Stimulated activated CD8-positive, alpha-beta memory T cell treated with anti-CD3 and anti-CD28 coated beads, Interleukin-7, amount 100 ng/mL, for 48 hours (primary cell): ENCODE data around the gene FBXO22.

Source experiments
- DNase-seq, 2 donors: peaks; one replicate each; pipeline ENCODE4 v3.0.0-alpha.2; 2020; ENCODE audit warnings: low read depth in 1 of 2; ENCODE audit errors: extremely low read depth in 1 of 2

FBXO22 gene

DNA sequence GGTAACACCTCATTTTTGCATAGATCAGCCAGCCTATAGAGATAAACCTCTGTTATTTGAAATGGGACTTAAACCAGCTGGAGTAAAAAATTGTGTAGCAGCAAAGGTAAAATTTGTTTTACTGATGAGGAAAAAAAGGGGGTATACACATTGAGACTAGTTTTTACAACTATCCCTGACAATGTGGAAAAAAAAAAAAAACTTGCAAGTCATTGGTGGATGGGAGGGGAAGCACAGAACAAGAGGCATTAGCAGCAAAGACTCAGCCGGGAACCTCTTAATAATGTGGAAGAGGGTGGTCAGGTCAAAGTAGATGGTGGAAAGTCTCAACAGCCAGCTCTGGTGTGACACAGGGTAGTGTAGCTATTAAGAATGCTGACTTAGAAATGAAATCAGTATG is 14.5 kb downstream of the FBXO22 start:
- DNase-seq: no peak

DNA sequence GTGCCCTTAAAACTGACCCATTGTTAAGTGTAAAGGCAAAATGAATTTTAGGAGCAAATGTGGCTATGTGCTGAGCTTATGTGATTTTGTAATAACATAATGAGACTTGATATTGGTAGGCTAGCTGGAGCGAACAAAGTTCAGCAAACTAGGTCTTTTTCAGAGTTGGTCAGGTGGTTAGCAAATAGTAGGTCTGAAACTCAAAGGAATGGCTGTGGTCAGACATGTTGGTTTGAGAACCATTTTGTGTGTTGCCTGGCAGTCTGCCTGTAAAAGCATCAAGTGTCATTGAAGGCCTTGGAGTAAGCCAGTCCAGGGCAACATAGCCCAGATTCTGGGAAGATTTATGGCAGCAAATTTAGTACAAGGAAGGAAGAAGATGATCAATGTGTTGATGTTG is 16.4 kb downstream of the FBXO22 start:
- DNase-seq: no peak

DNA sequence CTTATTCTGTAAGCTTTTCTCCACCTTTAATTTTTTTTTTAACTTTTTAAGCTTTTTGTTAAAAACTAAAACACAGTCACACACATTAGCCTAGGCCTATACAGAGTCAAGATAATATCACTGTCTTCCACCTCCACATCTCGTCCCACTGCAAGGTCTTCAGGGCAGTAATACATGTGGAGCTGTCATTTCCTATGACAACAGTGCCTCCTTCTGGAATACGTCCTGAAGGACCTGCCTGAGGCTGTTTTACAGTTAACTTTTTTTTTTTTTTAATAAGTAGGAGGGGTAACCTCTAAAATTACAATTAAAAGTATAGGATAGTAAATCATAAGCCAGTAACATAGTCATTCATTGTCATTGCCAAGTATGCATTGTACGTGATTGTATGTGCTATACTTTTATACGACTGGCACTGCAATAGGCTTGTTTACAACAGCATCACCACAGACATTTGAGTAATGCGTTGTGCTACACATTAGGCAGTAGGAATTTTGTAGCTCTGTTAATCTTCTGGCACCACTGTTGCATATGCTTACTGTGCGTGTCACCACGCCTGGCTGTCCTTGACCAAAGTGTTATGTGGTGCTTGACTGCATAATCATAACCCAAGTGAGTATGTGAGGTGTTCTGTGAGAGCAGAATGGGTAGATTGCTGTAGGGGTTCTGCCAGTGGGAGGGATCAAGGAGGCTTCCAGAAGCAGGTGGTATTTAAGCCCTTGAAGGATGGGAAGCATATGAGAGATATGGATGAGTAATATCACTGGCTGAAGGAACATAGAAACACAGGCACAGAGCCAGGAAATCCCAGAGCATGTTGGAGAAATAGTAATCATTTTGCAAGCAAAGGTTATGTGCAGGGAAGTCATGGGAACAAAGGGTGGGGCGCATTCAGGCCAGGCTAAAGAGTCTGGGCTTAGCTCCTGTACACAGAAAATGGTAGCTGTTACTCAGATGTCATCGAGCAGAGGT is 18.3 kb downstream of the FBXO22 start:
- DNase-seq: no peak

DNA sequence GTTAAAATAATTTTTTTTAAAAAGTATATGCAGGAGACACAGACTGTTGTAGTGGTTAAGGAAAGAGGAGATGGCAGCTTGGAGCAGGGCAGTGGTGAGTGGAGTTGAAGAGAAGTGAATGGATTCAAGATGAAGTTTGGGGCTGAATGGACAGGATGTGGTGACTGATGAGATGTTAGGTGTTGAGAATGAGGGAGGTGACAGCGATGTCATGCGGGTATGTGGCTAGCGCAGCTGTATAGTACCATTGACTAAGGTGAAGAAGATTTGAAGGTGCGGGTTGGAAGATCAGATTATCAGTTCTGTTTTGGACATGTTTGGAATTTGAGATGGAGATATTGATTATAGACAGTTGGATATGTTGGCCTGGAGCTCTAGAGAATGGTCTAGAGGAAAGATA is 20.1 kb downstream of the FBXO22 start:
- no peak for DNase-seq

DNA sequence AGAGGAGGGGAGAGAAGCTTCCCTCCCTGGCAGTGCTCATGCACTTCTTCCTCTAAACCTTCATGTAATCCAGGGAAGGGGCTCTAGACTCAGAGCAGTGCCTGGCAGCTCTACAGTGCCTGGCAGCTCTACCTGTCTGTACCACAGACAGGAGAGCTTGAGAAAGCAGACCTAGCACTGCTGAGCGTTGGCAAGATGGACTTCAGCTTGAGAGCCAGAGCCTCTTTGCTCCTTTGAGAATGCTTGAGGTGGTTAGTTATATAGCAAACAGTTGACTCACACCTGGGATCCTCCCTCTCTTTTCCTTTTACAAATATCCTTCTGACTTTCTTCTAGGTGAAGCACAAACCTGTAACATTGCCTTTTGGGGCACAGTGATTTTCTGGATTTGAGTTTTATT is 20.9 kb downstream of the FBXO22 start:
- no peak for DNase-seq

DNA sequence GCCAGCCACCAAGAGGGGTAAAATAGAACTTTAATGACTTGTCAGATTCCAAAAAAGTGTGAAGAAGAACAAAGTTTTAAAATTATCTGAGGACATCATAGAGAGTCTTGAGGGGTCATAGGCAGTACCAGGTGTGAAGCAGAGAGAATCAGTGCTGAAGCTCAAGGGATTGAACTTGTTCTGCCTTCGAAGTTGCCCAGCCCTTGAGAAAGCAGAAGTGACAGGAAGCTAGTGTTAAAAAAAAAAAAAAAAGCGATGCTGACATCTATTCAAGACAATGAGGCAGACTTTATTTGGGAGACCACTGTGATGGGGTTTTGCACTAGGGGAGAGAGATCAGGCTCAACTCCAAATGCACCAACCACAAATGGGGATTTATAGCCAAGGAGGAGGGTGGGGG is 21.8 kb downstream of the FBXO22 start:
- no peak for DNase-seq

DNA sequence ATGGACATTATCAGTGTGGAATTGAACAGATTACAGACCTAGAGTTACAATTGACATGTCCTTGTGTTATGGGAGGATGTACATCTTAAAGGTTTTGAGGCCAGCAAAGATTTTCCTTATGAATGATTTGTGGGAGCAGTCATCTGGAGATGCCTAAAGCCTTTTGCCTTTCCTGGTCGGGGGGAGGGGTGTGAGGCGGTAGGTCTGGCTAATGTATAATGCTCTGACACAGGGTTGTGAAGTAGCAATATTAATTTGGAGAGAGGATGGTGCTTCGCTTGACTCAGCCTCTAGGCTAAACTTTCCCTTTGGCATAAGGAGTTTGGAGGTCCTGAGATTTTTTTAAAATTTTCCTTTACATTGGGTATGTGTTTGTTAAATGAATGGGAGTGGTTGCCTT is 23.3 kb downstream of the FBXO22 start:
- DNase-seq: no peak

DNA sequence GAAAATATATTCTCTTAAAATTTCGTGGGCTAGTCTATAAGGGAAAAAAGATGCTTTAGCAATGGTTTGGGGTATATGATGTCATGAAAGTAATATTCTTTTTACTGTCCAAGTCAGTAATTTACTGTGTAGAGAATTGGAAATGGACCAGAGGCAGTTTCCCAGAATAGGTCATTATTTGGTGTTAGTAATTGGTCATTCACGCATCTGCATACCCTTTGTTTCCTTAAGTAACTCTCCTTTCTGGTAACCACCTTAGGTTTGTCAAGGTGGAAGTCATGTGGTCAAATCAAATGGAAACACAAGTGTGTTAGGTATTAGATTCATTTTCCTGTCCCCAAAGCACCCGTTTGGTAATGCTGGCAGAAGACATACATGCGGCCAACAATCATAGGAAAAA is 23.9 kb downstream of the FBXO22 start:
- no peak for DNase-seq

DNA sequence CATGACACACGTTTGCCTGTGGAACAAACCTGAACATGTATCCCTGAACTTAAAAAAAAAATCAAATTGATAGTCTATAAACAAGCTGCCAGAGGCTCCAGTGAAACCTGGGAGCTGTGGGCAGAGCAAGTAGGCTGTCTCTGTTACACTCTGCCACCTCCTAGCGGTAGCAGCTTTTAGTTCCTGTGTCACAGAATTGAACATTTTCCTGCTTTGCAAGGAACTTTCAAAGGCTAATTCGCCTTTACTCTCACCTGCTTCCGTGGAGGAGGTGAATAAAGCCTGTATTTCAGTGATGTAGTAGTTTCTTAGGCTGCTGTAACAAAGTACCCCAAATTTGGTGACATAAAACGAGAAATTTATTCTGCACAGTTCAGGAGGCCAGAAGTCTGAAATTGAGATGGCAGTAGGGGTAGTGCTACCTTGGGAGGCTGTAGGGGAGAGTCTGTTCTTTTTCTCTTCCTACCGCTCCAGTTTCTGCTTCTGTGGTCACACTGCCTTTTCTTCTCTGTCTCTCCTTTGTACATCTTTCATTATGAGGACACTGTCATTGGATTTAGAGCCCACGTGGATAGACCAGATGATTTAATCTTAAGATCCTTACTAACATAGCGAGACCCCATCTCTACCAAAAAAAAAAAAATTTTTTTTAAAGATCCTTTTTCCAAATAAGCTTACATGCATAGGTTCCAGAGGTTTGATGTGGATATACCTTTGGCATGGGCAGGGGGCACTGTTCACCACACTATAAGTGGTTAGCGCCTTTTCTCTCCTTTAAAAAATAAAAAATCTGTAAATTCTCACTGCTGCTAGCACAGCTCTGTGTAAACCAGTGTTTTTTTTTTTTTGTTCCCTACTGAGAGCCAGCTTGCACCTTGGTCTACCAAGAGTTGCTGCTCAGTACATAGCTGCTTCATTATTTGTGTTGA is 25.3 kb downstream of the FBXO22 start:
- DNase-seq: no peak

DNA sequence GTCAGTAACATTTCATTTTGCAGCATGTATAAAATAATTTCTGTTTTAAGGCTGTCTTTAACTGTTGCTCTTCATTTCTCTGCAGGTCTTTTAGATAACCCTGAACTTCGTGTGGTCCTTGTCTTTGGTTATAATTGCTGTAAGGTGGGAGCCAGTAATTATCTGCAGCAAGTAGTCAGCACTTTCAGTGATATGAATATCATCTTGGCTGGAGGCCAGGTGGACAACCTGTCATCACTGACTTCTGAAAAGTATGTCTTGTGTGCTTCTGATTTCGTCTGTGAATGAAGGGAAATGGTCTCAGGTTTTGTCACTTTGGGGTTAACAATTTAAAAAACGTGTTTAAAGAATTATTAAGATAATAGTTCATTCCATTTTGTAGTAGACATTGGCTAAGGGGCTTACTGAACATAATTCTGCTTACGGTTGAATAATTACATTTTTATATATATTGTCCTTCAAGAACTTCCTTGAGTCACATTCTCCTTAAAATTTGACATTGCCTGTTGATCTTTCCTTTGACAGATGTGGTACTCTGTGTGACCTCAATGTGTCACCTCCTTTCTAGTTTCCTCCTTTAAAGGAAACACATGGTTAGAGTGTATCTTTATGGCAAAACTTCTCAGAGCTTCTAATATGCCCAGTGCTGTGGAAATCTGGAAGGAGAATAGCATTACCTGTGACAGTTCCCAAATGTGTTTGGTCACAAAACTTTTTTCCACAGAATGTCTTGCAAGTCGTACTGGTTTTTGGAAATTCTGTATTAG is 26.3 kb downstream of the FBXO22 start:
- DNase-seq: no peak

DNA sequence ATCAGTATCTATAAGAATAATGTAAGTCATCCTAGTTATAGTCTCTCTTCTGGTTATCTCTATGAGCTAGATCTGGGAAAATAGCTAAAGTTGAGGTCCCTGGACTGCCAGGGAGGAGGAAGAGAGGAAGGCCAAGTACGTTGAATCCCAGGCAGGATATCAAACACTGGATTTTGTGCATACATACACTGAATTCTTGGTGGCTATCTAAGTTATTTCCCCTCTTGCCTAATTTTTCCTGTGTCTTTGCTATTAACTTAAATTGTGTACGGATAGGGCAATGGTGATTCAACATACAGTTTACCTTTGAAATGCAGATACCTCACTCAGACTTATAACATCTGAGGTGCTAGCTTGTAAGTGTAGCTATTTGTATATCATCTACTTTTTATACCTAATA is 27.2 kb downstream of the FBXO22 start:
- no peak for DNase-seq

DNA sequence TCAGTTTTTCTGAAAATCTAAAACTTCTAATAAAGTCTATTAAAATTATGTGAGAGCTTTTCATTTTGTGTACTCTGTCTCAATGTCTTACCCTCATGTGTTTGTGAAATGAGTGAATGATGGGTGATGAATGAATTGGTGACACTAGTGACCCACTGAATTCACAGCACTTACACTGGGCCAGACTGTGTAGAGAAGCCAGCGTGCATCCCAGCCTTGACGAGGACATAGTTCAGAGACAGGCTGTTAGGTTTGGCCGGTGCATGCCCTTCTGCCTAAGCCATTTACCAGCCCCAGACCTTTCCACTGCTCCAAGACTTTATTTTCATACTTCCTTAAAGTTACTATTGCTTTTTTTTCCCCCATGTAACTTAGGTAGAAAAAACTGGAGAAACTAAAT is 38.8 kb downstream of the FBXO22 start:
- no peak for DNase-seq

DNA sequence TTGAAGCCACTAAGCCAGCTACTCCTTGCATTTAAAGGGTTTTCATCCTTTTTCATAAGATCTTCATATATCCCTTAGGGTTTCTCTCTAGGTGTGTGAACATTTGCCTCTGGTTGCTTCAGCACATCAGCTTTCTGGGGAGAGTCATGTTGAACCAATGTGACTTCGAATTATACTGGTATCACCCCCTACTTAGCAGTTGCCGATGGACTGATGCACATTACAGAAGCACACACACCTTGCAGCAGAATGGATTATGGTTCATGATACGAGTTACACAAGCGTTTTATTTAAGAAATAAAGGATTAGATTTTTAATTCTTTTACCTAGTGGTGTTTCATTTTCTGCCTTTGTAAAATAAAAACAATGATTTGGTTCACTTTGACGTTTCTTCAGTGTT is 39.6 kb downstream of the FBXO22 start:
- DNase-seq: no peak

DNA sequence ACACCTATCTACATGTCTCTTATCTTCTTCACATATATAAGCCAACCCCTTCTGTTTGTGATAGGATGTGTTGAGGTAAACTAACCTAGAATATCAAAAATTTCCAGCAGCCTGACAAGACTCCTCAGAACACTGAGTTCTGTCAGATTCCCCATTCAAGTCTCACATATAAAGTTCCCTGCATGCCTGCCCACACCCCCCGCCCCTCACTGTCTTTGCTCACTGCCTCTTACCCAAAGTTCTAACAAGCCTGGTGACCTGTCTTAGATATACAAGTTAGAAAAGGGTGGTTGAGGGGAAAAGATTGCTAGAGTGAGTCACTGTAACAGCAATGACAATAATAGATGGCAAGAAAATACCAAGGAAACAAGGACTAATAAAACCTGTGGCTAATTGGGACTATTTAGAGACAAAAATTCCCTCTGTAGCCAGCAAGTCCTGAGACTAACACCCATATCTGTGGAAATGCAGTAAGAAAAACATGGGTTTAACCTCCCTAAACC is 40.1 kb downstream of the FBXO22 start:
- no peak for DNase-seq

DNA sequence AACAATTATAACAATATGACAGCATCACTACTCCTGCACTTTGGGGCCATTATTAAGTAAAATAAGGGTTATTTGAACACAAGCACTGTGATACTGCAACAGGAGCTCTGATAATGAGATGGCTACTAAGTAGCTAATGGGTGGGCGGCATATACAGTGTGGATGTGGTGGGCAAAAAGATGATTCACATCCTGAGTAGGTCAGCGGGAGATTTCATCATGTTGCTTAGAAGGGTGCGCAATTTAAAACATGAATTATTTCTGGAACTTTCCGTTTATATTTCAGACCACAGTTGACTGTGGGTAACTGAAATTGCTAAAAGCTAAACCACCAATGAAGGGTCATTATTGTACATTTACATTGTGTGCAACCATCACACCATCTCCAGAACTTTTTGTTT is 42.3 kb downstream of the FBXO22 start:
- no peak for DNase-seq

DNA sequence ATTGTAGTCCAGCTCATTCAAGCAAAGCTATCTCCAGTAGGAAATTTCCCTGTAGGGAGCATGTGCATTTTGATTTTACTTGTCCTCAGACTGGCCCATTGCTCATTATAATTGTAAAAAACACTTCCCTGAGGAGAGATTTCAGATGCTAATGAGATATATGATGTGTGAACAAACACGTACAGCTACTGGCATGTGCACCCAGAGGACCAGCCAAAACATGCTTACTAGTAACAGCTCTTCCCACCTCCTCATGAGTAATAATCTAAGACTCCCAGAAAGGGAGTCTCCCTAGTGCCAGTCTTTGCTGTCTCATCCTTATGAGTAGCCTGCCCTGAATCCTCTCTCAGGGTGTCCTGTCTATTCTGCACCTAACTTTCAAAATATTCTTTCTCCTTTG is 43.4 kb downstream of the FBXO22 start:
- DNase-seq: no peak

DNA sequence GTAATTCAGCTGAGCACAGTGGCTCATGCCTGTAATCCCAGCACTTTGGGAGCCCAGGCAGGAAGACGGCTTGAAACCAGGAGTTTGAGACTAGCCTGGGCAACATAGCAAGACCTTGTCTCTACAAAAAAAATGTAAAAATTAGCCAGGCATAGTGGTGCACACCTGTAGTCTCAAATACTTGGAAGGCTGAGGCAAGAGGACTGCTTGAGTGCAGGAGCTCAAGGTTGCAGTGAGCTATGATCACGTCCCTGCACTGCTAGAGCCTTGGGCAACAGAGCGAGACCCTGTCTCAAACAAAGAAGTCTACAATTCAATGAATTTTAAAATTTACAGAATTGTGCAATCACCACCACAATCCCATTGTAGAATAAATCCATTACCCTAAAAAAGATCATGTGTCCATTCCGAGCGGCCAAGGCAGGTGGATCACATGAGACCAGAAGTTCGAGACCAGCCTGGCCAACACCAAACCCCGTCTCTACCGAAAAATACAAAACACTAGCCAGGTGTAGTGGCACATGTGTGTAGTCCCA is 45.2 kb downstream of the FBXO22 start:
- no peak for DNase-seq

DNA sequence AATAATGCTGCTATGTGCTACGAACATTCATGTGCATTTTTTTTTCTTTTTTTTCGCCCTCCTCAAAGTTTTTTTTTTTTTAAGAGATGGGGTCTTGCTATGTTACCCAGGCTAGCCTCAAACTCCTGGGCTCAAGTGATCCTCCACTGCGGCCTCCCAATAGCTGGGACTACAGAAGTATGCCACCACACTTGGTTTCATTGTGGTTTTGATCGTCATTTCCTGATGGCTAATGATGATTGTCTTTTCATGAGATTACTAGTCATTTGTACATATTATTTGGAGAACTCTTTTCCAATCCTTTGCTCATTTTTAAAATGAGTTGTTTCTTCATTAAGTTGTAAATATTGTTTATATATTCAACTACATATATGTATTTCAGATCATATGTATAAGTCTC is 48.8 kb downstream of the FBXO22 start:
- no peak for DNase-seq

DNA sequence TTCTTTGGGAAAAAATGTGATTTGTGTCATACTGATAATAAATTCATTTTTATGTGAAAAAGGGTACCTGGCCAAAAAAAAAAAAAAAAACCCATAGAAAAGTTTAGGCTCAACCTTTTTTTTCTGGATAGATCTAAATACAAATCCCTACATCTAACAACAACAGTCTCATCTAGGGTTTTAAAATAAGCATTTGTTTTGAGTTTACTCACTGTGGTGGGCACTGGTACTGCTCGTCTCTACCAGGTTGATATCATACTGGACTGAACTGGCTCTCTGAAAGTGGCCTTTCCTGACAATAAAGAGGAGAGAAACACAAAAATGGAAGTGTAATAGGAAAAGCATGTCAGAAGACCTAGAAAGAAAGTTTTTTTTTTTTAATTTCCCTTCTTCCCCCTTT is 52.0 kb downstream of the FBXO22 start:
- DNase-seq: no peak

DNA sequence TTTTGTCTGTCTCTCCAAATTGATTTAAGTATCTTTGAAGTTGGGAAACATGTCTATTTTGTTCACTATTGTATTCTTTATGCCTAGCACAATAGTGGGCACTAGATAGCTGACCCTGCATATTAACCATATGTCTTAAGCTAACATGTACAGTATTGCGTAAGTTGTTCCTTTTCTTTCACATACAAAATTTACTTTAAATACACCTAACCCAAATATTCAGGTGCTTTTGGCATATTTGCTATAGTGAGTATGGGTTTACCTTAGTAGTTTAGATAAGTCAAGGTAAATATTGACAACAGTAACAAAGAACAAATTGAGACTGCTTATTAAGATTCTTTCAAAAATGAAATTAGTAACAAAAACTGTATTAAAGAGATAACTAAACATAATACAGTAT is 57.7 kb downstream of the FBXO22 start:
- no peak for DNase-seq

DNA sequence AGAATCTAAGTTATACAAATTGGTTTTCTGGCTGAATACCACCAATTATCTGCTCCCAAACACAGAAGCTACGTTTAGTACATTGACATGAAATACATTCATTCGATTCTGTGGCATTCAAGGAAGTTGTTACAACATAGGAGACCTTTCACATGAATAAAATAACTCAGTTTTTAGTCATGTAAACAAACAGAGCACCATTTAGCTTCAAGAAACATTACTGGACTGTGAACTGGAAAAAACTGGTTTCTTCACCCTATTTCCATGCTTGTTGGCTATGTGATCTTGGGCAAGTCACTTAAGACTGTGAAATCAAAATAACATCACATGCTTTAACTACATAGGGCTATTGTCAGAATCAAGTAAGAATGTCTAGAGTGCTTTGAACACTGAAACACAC is 62.4 kb downstream of the FBXO22 start:
- no peak for DNase-seq
